GM10847 (cell line): ENCODE measurements around the gene CECR2.

Source experiments
- POLR2A ChIP-seq: IDR thresholded peaks from 2 replicates; pipeline ENCODE4 v1.6.1; 2011; ENCODE audit not compliant: insufficient read length; ENCODE audit errors: extremely low read depth

CECR2 gene

GRCh38 chr22:17379944-17380343 is 10.7 kb downstream of the CECR2 start:
- TF ChIP-seq POLR2A = no peak

- no peak for TF ChIP-seq POLR2A
These were observed 11.3 kb downstream of the CECR2 start for GRCh38 chr22:17380359-17381087.

GRCh38 chr22:17381192-17381913 is 12.1 kb downstream of the CECR2 start:
- no peak for TF ChIP-seq POLR2A

GRCh38 chr22:17384612-17385330 is 15.5 kb downstream of the CECR2 start:
- no peak for TF ChIP-seq POLR2A

GRCh38 chr22:17387356-17387755 is 18.1 kb downstream of the CECR2 start:
- TF ChIP-seq POLR2A = no peak

GRCh38 chr22:17388235-17388634 is 19.0 kb downstream of the CECR2 start:
- TF ChIP-seq POLR2A = no peak

GRCh38 chr22:17390087-17390486 is 20.8 kb downstream of the CECR2 start:
- TF ChIP-seq POLR2A = no peak

GRCh38 chr22:17396516-17396915 is 27.3 kb downstream of the CECR2 start:
- TF ChIP-seq POLR2A = no peak

- TF ChIP-seq POLR2A = no peak
These were observed 28.7 kb downstream of the CECR2 start for GRCh38 chr22:17397756-17398547.

- TF ChIP-seq POLR2A = no peak
These were observed 31.0 kb downstream of the CECR2 start for GRCh38 chr22:17400305-17400704.

GRCh38 chr22:17401728-17402127 is 32.5 kb downstream of the CECR2 start:
- TF ChIP-seq POLR2A = no peak

GRCh38 chr22:17402293-17402692 is 33.0 kb downstream of the CECR2 start:
- no peak for TF ChIP-seq POLR2A

- no peak for TF ChIP-seq POLR2A
These were observed 34.6 kb downstream of the CECR2 start for GRCh38 chr22:17403906-17404305.

GRCh38 chr22:17407643-17408042 is 38.4 kb downstream of the CECR2 start:
- no peak for TF ChIP-seq POLR2A

- TF ChIP-seq POLR2A = no peak
These were observed 41.3 kb downstream of the CECR2 start for GRCh38 chr22:17410576-17410975.
